HG02763 (cell line): ENCODE data around the gene FGFR3.

Experiments
- ATAC-seq: cut with Tn5 transposase; IDR thresholded peaks from one replicate; pipeline ENCODE4 v1.9.1; 2021; ENCODE audit warnings: mild to moderate bottlenecking, moderate library complexity; ENCODE audit not compliant: unreplicated experiment

The FGFR3 gene

DNA sequence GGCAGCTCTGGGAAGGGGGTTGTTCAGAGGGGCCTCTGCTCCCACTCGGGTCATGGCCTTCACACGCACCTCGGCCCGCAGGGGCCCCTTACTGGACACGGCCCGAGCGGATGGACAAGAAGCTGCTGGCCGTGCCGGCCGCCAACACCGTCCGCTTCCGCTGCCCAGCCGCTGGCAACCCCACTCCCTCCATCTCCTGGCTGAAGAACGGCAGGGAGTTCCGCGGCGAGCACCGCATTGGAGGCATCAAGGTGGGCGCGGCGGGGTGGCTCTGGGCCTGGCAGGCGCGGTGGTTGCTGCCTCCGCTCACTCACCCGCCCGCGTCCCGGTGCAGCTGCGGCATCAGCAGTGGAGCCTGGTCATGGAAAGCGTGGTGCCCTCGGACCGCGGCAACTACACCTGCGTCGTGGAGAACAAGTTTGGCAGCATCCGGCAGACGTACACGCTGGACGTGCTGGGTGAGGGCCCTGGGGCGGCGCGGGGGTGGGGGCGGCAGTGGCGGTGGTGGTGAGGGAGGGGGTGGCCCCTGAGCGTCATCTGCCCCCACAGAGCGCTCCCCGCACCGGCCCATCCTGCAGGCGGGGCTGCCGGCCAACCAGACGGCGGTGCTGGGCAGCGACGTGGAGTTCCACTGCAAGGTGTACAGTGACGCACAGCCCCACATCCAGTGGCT, 8.3 kb downstream of the FGFR3 start:
- ATAC-seq, result no peak

DNA sequence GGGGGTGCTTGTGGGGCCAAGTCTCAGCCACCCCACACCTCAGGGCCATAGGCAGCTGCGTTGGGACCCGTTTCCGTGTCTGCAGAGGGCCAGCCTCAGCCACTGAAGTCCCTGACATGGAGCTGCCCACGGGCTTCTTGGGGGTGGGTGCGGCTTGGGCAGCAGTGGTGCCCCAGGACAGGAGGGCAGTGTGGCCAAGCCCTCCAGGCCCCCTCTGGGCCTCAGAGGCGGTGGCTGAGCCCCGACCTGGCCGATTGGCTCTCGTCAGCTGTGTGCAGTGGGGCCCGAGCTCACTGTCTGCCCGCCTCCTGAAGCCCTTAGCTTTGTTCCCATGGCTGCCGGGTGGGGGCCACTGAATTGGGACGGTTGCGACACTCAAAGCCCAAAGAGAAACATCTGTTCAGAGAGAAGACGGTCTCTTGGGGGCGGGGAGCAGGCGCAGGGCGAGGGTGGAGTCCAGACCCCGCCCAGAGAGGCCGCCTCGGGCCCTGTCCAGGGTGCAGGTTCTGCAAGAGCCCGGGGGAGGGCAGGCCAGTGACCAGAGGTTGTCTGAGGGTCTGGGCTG, 9.1 kb downstream of the FGFR3 start:
- ATAC-seq, result no peak

DNA sequence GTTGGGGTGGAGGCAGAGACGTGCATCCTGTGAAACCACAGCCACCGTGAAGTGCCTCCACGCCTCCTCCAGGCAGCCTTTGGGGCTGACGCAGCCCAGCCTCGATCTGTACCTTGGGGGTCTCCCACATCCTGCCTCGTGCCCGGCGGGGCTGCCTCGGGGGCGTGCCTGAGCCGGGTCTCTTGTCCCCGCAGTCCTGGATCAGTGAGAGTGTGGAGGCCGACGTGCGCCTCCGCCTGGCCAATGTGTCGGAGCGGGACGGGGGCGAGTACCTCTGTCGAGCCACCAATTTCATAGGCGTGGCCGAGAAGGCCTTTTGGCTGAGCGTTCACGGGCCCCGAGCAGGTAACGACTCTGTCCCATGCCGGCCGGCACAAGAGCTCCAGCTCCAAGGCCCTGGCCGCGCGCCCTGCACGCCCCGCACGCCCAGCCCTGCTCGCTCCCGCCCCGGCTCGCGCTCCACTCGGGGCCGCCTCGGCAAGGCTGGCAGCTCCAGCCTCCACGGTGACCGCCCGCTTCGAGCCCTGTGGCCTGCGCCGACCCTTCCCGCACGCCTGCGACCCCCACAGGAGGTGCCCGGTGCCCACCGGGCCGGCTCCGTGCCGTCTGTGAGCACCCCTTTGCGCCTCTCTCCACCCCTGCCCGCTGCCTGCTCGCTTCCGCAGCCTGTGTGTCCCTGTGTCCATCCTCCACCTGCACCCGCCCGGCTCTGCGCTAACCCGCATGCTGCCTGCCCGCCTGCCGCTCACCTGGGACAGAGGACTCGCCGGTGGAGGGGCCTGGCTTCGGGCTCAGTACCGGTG, 9.8 kb downstream of the FGFR3 start:
- no peak for ATAC-seq

DNA sequence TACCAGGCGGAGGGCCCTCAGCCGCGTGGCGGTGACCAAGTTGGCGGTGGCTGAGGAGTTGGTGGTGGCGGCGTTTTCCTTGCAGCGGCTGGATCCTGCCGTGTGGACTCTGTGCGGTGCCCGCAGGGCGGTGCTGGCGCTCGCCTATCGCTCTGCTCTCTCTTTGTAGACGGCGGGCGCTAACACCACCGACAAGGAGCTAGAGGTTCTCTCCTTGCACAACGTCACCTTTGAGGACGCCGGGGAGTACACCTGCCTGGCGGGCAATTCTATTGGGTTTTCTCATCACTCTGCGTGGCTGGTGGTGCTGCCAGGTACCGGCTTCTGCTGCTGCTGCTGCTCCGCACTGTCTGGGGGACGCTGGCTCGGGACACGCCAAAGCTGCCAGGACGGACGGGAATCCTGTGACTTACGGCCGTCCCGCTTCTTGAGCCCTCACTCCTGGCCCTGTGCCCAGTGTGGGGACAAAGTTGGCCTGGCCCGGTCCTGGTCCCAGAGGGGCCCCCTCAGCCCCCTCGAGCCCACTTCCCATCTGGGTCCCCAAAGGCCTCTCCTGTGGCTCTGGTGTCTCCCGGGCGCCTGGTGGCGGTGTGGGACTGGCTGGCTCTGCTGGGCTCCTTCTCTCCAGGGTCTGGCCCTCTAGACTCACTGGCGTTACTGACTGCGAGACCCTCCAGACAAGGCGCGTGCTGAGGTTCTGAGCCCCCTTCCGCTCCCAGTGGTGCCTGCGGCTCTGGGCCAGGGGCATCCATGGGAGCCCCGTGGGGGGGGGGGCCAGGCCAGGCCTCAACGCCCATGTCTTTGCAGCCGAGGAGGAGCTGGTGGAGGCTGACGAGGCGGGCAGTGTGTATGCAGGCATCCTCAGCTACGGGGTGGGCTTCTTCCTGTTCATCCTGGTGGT, 10.7 kb downstream of the FGFR3 start:
- ATAC-seq, result no peak

DNA sequence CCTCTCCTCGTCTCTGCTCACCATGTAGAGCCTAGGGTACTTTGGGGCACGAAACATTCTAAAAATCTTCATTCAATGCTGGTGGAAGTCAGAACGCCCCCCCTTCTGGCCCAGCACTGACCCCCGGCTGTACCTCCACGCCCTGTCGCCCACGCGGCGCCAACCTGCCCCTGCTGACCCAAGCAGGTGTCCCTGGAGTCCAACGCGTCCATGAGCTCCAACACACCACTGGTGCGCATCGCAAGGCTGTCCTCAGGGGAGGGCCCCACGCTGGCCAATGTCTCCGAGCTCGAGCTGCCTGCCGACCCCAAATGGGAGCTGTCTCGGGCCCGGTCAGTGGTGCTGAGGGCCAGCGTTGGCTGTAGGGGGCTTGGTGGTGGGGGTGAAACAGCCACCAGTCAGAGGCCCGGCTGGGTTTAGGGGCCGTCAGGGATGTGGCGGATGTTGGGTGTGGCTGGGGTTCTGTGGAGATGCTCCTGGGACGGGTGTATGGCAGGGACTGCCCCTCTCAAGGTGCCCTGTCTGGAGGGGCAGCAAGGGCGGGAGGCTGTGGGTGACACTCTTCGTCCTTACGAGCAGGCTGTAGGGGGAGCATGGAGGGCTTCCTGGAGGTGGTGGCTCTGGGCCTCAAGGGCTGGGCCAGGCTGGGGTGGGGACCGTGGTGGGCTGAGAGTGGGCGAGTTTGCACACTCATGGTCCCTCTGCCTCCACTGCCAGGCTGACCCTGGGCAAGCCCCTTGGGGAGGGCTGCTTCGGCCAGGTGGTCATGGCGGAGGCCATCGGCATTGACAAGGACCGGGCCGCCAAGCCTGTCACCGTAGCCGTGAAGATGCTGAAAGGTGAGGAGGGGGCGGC, 11.8 kb downstream of the FGFR3 start:
- ATAC-seq, result no peak

DNA sequence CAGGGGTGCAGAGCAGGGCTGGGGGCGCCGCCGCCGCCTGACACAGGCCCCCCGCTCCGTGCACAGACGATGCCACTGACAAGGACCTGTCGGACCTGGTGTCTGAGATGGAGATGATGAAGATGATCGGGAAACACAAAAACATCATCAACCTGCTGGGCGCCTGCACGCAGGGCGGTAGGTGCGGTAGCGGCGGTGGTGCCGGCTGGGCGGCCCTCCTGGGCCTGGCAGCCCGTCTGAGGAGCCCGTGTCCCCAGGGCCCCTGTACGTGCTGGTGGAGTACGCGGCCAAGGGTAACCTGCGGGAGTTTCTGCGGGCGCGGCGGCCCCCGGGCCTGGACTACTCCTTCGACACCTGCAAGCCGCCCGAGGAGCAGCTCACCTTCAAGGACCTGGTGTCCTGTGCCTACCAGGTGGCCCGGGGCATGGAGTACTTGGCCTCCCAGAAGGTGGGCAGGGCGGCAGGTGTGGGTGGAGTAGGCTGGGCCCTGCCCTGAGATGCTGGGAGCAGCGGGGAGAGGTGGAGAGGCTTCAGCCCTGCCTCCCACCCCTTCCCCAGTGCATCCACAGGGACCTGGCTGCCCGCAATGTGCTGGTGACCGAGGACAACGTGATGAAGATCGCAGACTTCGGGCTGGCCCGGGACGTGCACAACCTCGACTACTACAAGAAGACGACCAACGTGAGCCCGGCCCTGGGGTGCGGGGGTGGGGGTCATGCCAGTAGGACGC, 12.6 kb downstream of the FGFR3 start:
- ATAC-seq, result no peak

DNA sequence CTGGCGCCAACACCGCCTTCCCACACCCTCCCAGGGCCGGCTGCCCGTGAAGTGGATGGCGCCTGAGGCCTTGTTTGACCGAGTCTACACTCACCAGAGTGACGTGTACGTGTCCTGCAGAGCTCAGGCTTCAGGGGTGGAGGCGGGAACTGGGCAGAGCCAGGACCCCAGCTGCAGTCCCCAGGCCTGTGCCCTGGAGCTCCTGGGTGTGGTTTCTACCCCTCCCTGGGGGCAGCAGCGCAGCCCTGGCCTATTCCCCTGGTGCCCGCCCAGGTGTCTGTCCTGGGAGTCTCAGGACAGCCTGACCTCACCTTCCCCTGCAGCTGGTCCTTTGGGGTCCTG, 13.1 kb downstream of the FGFR3 start:
- ATAC-seq, result no peak

DNA sequence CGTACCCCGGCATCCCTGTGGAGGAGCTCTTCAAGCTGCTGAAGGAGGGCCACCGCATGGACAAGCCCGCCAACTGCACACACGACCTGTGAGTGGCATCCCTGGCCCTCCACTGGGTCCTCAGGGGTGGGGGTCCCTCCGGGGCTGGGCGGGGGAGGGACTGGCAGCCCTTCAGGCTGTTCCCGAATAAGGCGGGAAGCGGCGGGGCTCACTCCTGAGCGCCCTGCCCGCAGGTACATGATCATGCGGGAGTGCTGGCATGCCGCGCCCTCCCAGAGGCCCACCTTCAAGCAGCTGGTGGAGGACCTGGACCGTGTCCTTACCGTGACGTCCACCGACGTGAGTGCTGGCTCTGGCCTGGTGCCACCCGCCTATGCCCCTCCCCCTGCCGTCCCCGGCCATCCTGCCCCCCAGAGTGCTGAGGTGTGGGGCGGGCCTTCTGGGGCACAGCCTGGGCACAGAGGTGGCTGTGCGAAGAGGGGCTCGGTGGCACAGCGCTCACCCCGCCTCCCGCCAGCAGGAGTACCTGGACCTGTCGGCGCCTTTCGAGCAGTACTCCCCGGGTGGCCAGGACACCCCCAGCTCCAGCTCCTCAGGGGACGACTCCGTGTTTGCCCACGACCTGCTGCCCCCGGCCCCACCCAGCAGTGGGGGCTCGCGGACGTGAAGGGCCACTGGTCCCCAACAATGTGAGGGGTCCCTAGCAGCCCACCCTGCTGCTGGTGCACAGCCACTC, 13.7 kb downstream of the FGFR3 start:
- ATAC-seq, result no peak

DNA sequence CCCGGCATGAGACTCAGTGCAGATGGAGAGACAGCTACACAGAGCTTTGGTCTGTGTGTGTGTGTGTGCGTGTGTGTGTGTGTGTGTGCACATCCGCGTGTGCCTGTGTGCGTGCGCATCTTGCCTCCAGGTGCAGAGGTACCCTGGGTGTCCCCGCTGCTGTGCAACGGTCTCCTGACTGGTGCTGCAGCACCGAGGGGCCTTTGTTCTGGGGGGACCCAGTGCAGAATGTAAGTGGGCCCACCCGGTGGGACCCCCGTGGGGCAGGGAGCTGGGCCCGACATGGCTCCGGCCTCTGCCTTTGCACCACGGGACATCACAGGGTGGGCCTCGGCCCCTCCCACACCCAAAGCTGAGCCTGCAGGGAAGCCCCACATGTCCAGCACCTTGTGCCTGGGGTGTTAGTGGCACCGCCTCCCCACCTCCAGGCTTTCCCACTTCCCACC, 14.3 kb downstream of the FGFR3 start:
- no peak for ATAC-seq

DNA sequence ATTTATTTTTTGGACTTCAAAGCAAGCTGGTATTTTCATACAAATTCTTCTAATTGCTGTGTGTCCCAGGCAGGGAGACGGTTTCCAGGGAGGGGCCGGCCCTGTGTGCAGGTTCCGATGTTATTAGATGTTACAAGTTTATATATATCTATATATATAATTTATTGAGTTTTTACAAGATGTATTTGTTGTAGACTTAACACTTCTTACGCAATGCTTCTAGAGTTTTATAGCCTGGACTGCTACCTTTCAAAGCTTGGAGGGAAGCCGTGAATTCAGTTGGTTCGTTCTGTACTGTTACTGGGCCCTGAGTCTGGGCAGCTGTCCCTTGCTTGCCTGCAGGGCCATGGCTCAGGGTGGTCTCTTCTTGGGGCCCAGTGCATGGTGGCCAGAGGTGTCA, 15.3 kb downstream of the FGFR3 start:
- no peak for ATAC-seq

DNA sequence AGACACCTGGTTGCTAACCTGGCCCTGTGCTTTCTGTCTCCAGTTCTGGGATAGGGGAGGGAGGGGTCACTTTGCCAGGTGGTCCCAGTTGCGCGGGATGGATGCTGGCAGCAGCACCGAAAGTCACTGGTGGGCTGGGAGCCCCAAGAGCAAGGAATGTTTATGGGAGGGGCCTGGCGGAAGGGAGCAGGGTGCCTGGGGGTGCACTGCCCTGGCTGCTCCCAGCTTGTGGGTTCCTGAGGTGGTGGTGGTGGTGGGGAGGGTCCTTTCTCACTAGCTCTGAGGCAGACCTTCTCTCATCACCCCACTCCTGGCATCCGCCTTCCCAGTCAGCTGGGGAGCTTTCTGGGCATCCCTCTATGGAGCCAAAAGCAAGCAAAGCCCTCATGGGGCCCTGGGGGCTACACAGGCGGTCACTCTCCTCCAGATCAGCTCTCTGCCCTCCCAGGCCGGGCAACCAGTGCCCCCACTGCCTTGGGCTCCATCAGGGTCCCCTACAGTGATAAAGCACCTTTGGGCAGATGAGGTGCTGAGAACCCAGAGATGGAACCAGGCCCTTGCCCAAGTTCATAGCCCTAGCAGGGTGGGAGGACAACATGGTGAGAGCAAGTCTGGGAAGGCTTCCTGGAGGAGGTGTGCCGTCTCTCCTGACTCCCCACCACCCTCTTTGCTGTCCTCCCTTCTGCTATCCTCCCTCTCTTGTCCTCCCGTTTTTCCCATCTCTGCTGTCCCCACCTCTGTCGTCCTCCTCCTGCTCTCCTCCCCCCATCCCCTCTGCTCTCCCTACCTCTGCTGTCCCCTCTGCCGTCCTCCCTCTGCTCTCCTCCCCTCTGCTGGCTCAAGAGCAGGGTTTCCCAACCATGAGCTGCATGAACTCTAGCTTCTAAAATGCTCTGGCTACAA, 16.0 kb downstream of the FGFR3 start:
- no peak for ATAC-seq

DNA sequence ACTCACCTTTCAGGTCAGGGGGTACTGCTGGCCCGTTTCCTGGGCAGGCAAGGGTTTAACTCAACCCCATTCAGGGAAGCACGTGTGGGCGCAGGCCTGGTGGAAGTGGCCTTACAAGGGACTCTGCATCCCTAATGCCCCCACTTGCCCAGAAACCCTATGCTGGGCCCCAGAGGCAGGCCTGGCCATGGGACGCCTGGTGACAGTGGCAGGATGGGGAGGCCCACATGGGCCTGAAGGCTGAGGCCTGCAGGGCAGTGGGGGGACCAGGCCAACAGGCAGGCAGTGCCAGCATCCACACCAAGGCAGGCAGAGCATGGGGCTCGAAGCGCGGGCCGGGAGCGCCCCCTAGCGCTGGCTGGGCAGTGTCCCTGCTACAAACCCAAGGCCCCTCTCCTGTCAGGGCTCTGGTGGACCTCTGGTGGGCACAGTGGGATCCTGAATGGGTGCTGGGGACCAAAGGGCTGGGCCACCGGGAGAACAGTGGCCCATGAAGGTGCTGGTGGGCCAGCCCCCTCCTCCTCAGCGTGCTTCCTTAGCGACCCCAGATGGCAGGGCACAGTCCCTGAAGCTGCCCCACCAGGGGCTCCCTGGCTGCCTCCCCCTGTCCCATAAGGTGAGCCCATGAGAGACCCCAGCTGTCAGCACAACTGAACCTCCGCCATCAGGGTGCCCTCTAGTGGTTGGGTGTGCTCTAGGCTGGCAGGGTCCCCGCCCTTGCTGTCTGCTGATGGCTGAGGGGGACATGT, 16.8 kb downstream of the FGFR3 start:
- ATAC-seq, result no peak

DNA sequence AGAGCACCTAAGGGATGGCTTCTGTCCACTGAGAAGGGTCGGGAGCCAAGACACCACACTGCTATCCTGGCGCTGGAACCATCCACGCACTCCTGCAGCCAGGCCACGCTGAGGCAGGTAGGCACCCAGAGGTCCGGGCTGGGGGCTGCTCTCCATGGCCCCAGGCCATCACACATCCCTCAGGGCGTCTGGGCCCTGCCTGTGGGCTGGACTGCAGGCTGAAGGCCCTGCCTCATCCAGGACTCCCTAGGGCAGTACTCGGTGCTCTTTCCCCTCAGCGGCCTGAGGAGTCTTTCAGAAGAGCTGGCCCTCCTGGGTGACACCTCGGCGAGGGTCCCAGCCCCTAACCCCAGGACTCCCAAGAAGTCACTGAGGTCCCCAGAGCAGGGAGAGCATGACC, 17.7 kb downstream of the FGFR3 start:
- ATAC-seq, result no peak

DNA sequence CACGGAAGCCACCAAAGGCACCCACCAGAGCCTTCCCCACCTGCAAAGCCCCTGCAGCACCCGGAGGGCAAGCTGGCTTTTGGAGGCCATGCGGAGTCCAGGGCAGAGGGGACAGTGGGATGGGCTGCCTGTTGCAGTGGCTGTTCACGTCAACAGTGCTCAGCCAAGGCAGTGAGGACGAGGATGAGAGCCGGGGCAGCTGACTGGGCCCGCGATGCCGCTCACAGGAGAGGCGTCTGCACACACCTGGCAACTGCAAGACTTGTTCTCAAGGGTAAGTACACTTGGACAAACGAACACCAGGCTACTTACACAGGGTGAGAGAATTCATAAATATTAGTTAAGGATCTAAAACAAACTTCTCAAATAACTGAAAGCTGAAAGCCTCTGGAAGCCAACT, 19.6 kb downstream of the FGFR3 start:
- no peak for ATAC-seq

DNA sequence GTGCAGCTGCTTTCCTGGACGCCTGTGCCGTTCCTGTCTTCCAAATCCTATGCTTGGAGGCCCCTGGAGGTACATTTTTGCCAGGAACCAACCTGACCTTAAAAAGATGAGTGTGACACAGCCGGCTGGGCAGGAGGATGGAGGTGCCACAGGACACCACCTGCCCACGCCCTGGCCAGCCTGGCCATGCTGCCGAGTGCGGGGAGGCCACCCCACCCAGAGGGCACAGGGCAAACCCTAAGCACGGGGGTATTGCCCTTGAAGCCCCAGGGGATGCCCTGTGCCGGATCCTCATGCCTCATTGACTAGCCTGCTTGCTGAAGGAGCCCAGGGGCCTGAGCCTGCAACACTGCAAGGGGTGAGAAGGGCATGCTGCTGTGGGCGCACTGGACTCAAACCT, 20.1 kb downstream of the FGFR3 start:
- no peak for ATAC-seq

DNA sequence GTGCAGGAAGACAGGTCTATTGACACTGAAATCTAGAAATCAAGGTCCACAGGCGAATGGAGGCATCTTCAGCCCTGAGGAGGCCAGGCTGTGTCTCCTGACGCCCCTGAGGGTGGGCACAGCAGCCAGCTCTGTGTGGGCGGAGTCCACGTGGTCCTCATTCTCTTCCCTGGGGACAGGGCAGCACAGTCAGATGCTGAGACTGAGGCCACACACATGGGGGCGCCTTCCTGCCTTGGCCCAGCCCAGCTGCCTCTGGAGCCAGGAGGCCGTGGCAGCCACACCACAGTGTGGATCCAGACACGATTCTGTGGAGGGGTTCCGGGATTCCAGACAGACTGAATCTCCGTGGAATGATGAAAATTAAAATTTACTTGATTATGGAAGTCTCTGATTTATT, 20.8 kb downstream of the FGFR3 start:
- no peak for ATAC-seq

DNA sequence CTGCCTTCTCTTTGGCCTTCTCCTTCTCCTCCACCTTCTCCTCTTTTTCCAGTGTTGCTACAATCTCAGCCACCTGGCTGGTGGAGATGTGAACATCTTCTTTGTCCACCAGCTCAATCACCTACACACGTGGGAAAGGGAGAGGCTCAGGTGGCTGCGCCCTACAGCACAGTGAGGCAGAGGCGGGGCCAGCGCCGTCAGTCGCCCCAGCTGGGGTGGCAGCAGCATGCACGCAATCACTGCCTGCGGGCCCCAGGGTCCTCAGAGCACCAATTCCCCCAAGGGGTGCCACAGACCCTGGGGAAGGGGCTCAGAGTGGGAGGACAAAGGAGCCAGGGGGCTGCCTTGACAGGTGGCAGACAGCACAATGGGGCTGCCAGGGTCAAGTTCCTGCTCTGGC, 21.4 kb downstream of the FGFR3 start:
- no peak for ATAC-seq
